Measurements from ENCODE around the gene RBMX.

- TF ChIP-seq, protein P1, sequence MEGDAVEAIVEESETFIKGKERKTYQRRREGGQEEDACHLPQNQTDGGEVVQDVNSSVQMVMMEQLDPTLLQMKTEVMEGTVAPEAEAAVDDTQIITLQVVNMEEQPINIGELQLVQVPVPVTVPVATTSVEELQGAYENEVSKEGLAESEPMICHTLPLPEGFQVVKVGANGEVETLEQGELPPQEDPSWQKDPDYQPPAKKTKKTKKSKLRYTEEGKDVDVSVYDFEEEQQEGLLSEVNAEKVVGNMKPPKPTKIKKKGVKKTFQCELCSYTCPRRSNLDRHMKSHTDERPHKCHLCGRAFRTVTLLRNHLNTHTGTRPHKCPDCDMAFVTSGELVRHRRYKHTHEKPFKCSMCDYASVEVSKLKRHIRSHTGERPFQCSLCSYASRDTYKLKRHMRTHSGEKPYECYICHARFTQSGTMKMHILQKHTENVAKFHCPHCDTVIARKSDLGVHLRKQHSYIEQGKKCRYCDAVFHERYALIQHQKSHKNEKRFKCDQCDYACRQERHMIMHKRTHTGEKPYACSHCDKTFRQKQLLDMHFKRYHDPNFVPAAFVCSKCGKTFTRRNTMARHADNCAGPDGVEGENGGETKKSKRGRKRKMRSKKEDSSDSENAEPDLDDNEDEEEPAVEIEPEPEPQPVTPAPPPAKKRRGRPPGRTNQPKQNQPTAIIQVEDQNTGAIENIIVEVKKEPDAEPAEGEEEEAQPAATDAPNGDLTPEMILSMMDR (conservative IDR thresholded peaks at IDR 0.05; ENCODE audit: low read length): no peak
- TF ChIP-seq EZH2phosphoT487 (IDR thresholded peaks at IDR 0.05; ENCODE audit: borderline replicate concordance): no peak
Observed at GRCh38 chrX:136911253-136911652, 30.7 kb upstream of the RBMX start.

All from Loucy (cell line).